MCF 10A (cell line): Measurements from ENCODE around the gene SLC4A3. TPM values are rescaled to one million over a fixed set of nuclear protein-coding genes. Genes with fewer than 3 reads are reported as not detected.

Experiments used
- BruUV-seq: library from RNA; stranded (reverse); fragments of 400-500 nt; replicated peaks from 2 replicates; lab custom pipeline; 2021; lab: Mats Ljungman, UMichigan
- CTCF ChIA-PET: fragments of 300-600 bp; sonication (Branson Sonifier 250); formaldehyde crosslinking; extraction: SDS; loops from one replicate; lab custom pipeline; 2021; ENCODE audit warnings: antibody characterized with exemption, inconsistent platforms; lab: Yijun Ruan, JAX
- POLR2A ChIA-PET: fragments of 300-600, 350-650 bp; sonication (Branson Sonifier 250); formaldehyde crosslinking; extraction: SDS; loops from one replicate; lab custom pipeline; 2020; ENCODE audit warnings: antibody characterized with exemption, inconsistent platforms; lab: Yijun Ruan, JAX
- DNase-seq: peaks from one replicate; pipeline ENCODE4 v3.0.0-alpha.2; 2018; ENCODE audit not compliant: unreplicated experiment
- H3K27ac Mint-ChIP-seq: one replicate; pipeline ENCODE4 v1.8.0; 2022; ENCODE audit warnings: mild to moderate bottlenecking, low read depth, mixed read lengths; ENCODE audit not compliant: unreplicated experiment
- H3K27me3 Mint-ChIP-seq: one replicate; pipeline ENCODE4 v1.8.0; 2022; ENCODE audit warnings: mixed read lengths; ENCODE audit not compliant: insufficient read depth, unreplicated experiment
- H3K36me3 Mint-ChIP-seq: one replicate; pipeline ENCODE4 v1.8.0; 2022; ENCODE audit warnings: mild to moderate bottlenecking, moderate library complexity, mixed read lengths; ENCODE audit not compliant: insufficient read depth, unreplicated experiment
- H3K4me1 Mint-ChIP-seq: one replicate; pipeline ENCODE4 v1.8.0; 2022; ENCODE audit warnings: mixed read lengths; ENCODE audit not compliant: insufficient read depth, unreplicated experiment
- H3K4me3 Mint-ChIP-seq: one replicate; pipeline ENCODE4 v1.8.0; 2022; ENCODE audit warnings: mild to moderate bottlenecking, moderate library complexity, mixed read lengths; ENCODE audit not compliant: unreplicated experiment
- H3K9me3 Mint-ChIP-seq: one replicate; pipeline ENCODE4 v1.8.0; 2022; ENCODE audit warnings: mixed read lengths; ENCODE audit not compliant: unreplicated experiment
- intact Hi-C: fragments of 100-400 bp; cut with micrococcal nuclease; formaldehyde crosslinking; loops from 2 replicates; pipeline ENCODE4 v1.14.1; 2022
- total RNA-seq: library from RNA; stranded (reverse); gene quantifications from 2 replicates; pipeline ENCODE4 v1.2.3, GENCODE V29; 2022
- TF ChIP-seq, protein P1 (sequence below): fragments of 200-600 bp; IDR thresholded peaks from one replicate; pipeline ENCODE4 v1.8.0; 2022; ENCODE audit warnings: antibody characterized with exemption, mild to moderate bottlenecking; ENCODE audit not compliant: unreplicated experiment

SLC4A3 gene
- total RNA-seq, 1 experiment from 2014 or later = 4.7 TPM

DNA sequence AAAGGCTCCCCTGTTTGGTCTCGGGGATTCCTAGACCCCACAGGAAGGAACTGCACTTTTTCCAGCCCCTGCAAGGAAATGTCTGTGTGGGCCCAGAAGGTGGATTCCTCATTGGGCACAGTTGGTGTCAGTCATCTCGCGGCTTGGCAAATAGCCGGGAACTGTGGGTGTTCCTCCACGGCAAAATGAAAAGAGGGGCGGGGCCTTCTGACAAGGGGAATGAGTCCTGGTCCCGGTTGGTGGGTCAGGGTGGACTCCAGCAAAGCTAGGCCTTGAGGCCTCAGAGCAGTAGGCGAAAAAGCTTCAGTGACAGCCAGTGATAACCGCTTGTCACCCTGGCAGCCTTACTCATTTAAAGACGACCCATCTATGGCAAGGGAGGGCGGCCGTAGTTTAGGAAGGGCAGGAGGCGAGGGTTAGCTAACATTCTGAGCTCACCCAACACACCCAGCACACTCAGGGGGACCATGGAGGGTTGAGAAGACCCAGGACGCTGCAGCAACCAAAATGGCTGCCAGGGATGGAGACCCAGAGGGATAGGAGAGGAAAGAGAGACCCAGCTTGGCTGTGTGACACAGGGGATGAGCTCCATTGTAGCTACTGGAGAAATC is 16.5 kb downstream of the SLC4A3 start:
- Mint-ChIP-seq H3K4me3 (no peak overlapping the region), H3K27me3 (no peaks in the 10 kb centered on the region), H3K9me3 (no peaks in the 10 kb centered on the region), H3K27ac (no peak overlapping the region), H3K4me1 (peaks cover 12% of the 10 kb centered on the region), H3K36me3 (no peaks in the 10 kb centered on the region)
- CTCF ChIA-PET = interaction anchor here (1.2 to 12.6 kb wide), 11 partner anchors 10 to 241 kb away, joined by 3 to 220 read pairs (median 15); no protein-coding TSS in a partner anchor
- no TSS peak for BruUV-seq
- DNase-seq = no peak
- POLR2A ChIA-PET = interaction anchor here (1.1 to 5.8 kb wide), 4 partner anchors 30 to 100 kb away, joined by 4 to 61 read pairs (median 16); partner anchors contain the start of genes CHPF, STK11IP and TMEM198
- intact Hi-C loops = loop anchor here (2.0 kb wide), 1 partner anchor 241 kb away; no protein-coding TSS in a partner anchor
- TF ChIP-seq, protein P1, sequence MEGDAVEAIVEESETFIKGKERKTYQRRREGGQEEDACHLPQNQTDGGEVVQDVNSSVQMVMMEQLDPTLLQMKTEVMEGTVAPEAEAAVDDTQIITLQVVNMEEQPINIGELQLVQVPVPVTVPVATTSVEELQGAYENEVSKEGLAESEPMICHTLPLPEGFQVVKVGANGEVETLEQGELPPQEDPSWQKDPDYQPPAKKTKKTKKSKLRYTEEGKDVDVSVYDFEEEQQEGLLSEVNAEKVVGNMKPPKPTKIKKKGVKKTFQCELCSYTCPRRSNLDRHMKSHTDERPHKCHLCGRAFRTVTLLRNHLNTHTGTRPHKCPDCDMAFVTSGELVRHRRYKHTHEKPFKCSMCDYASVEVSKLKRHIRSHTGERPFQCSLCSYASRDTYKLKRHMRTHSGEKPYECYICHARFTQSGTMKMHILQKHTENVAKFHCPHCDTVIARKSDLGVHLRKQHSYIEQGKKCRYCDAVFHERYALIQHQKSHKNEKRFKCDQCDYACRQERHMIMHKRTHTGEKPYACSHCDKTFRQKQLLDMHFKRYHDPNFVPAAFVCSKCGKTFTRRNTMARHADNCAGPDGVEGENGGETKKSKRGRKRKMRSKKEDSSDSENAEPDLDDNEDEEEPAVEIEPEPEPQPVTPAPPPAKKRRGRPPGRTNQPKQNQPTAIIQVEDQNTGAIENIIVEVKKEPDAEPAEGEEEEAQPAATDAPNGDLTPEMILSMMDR = no peak

DNA sequence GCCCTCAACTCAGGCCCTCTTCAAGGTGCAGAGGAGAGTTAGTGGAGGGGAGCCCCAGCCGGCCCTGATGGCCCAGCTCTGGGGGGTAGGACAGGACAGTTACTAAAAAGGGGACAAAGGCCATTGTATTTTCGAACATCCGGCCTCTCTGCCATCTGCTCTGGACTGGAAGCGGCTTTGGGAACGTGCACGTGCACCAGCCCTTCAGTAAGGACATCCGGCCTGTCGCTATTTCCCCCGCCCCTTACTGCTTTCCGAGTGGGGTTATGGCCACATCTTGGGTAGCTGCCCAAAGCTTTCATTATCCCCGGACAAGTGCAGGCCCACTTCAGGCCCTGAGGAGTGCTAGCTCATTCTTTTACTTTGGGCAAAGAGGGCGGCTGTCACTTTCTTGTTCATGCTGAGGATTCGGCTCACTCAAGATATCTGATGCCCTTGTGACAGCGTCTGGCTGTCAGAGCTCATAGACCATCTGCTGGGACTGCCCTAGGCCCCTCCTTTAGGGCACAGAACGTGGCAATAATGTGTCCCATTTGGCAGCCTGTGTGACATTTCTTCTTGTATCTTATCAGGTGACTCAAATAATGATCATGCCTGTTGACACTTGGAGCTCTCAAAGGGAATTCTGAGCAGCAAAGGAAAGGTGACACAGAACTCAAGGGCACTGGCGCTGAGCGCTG is 17.5 kb downstream of the SLC4A3 start:
- intact Hi-C loops = no loop called here
- Mint-ChIP-seq H3K27me3 (no peaks in the 10 kb centered on the region), H3K9me3 (no peaks in the 10 kb centered on the region), H3K4me1 (peaks cover 12% of the 10 kb centered on the region), H3K4me3 (no peak overlapping the region), H3K36me3 (no peaks in the 10 kb centered on the region), H3K27ac (no peak overlapping the region)
- CTCF ChIA-PET = interaction anchor here (0.6 to 12.6 kb wide), 13 partner anchors 8 to 1732 kb away, joined by 3 to 220 read pairs (median 3); no protein-coding TSS in a partner anchor
- TF ChIP-seq, protein P1 = no peak
- BruUV-seq = no TSS peak
- no peak for DNase-seq
- POLR2A ChIA-PET = interaction anchor here (0.7 to 5.8 kb wide), 12 partner anchors 9 to 258 kb away, joined by 3 to 64 read pairs (median 4); partner anchors contain the start of genes CHPF, DNPEP, STK11IP and TMEM198

DNA sequence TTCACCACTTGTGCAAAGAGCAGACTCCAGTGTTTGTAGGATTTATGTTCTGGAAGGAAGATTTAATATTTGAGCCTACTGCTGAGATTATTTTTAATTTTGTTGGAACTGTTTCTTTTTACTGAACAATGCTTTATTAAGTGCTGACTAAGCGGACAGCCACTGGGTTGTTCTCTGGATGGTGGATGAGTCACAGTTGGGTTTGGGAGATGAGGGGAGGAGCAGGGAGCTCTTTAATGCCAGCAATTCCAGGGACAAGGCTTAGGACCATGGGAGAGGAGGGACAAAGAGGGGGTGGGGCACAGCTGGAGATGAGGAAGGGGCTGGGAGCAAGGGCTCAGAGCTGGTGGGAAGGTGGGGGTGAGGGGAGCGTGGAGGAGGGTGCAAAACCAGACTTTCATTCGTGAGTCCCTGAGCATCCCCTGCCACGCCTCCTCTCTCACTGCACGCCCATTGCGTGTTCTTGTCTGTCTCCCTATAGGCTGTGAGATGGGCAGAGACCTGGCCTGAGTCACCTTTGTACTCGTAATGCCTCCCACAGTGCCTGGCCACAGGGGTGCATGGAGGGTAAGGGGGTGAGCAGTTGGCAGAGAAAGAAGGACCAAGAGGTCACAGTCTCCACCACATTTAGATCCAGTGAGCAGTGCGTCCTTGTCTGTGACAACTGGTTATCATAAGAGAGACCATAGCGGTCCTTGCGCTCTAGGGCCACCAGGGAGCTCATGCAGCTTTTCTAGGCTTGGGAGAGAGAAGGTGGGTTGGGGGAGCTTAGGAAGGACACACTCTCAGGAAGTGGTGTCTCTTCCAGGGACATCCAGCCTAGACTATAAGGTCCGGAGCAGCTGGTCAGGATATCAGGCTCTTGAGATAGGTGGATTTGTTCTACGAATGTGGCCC is 18.4 kb downstream of the SLC4A3 start:
- Mint-ChIP-seq H3K9me3 (no peaks in the 10 kb centered on the region), H3K36me3 (no peaks in the 10 kb centered on the region), H3K4me3 (peak overlapping the region; percentile 40), H3K27ac (peak overlapping the region; percentile 74), H3K4me1 (peaks cover 12% of the 10 kb centered on the region), H3K27me3 (no peaks in the 10 kb centered on the region)
- TF ChIP-seq, protein P1 = no peak
- BruUV-seq = no TSS peak
- POLR2A ChIA-PET = interaction anchor here (0.9 to 5.8 kb wide), 12 partner anchors 8 to 258 kb away, joined by 3 to 64 read pairs (median 4); partner anchors contain the start of genes CHPF, DNPEP, STK11IP and TMEM198
- peak; percentile 82 for DNase-seq
- CTCF ChIA-PET = interaction anchor here (0.6 to 12.6 kb wide), 11 partner anchors 11 to 1516 kb away, joined by 3 to 220 read pairs (median 4); no protein-coding TSS in a partner anchor
- intact Hi-C loops = no loop called here
